Ovary (tissue), 3 donors: ENCODE results near the gene IFT80.

Experiments used
- EP300 ChIP-seq: sonication (generic); formaldehyde crosslinking; IDR thresholded peaks from one replicate; pipeline ENCODE4 v1.6.1; 2017; ENCODE audit warnings: antibody characterized with exemption
- POLR2A ChIP-seq: fragments of 450-650 bp; IDR thresholded peaks from one replicate; pipeline ENCODE4 v1.6.1; 2017; ENCODE audit warnings: antibody characterized with exemption, mild to moderate bottlenecking, moderate library complexity
- TF ChIP-seq, protein P1 (sequence below), 3 donors: fragments of 450-650 bp in 2 of 3; fragments of 200-600 bp in 1 of 3; IDR thresholded peaks; one replicate each; pipeline versions ENCODE4 v1.5.1 to v1.8.0; 2016 to 2022; ENCODE audit warnings: antibody characterized with exemption in 3 of 3, mild to moderate bottlenecking in 1 of 3
- donor health status: DM: no; HTN: no; CAD: no.

DNA sequence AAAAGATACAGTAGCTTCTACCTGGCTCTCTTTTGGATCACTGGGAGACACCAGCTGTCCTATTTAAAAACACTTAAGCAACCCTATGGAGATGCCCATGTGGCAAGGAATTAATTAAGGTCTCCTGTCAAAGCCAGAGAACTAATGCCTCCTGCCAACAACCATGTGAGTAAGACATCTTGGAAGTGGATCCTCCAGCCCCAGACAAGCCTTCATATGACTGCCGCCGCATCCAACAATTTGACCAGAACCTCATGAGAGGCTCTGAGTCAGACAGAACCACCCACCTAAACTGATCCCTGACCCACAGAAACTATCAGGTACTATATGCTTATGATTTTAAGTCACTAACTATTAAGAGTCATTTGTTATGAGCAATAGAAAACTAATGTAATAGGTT lies 22.3 kb downstream of the IFT80 start:
- TF ChIP-seq, protein P1, sequence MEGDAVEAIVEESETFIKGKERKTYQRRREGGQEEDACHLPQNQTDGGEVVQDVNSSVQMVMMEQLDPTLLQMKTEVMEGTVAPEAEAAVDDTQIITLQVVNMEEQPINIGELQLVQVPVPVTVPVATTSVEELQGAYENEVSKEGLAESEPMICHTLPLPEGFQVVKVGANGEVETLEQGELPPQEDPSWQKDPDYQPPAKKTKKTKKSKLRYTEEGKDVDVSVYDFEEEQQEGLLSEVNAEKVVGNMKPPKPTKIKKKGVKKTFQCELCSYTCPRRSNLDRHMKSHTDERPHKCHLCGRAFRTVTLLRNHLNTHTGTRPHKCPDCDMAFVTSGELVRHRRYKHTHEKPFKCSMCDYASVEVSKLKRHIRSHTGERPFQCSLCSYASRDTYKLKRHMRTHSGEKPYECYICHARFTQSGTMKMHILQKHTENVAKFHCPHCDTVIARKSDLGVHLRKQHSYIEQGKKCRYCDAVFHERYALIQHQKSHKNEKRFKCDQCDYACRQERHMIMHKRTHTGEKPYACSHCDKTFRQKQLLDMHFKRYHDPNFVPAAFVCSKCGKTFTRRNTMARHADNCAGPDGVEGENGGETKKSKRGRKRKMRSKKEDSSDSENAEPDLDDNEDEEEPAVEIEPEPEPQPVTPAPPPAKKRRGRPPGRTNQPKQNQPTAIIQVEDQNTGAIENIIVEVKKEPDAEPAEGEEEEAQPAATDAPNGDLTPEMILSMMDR (IDR thresholded peaks at IDR 0.05): no peak
- no peak for TF ChIP-seq POLR2A
- TF ChIP-seq EP300: no peak
